ENCODE data around the gene ADGRD1. TPM values are rescaled to one million over a fixed set of nuclear protein-coding genes. Genes with fewer than 3 reads are reported as not detected.
A peak's percentile ranks its signal among the peaks of the same experiment; 100 is the strongest.

ADGRD1 gene
- total and polyA plus RNA-seq, 8 donors = 1.4 to 7.3 (median 5.2) TPM

DNA sequence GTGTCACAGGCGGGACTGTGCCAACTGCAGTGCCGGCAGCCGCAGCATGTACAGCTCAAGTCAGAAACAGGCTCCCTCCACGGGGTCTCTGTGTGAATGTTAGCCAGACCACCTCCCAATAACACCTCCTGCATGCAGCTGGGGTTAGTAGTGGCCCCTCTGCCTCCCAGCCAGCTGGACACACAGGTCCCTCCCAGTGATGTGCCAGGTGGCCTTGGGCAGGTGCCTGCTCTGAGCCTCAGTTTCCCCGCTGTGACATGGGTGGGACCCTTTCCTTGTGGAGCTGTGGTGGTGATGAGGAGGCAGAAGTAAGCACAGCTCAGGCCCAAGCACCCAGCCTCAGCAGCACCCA is 139.9 kb downstream of the ADGRD1 start:
- WGBS, 2 donors = 73 to 78% methylated on average over 5 of the region's 5 CpGs
- Histone ChIP-seq H3K4me3 (no peak overlapping the region), H3K27ac (no peak overlapping the region), H3K36me3 (no peaks in the 10 kb centered on the region), H3K9me3 (no peaks in the 10 kb centered on the region), H3K4me1 (no peaks in the 10 kb centered on the region), H3K27me3 (no peaks in the 10 kb centered on the region)
- DNase-seq (peak in 1 of 6 donors; percentile 10), FAIRE-seq (no peak), ATAC-seq (no peak)
- TF ChIP-seq, protein P1, sequence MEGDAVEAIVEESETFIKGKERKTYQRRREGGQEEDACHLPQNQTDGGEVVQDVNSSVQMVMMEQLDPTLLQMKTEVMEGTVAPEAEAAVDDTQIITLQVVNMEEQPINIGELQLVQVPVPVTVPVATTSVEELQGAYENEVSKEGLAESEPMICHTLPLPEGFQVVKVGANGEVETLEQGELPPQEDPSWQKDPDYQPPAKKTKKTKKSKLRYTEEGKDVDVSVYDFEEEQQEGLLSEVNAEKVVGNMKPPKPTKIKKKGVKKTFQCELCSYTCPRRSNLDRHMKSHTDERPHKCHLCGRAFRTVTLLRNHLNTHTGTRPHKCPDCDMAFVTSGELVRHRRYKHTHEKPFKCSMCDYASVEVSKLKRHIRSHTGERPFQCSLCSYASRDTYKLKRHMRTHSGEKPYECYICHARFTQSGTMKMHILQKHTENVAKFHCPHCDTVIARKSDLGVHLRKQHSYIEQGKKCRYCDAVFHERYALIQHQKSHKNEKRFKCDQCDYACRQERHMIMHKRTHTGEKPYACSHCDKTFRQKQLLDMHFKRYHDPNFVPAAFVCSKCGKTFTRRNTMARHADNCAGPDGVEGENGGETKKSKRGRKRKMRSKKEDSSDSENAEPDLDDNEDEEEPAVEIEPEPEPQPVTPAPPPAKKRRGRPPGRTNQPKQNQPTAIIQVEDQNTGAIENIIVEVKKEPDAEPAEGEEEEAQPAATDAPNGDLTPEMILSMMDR (IDR thresholded peaks at IDR 0.05) = no peak
- intact Hi-C loops (cut with DNase I) = no loop called here

DNA sequence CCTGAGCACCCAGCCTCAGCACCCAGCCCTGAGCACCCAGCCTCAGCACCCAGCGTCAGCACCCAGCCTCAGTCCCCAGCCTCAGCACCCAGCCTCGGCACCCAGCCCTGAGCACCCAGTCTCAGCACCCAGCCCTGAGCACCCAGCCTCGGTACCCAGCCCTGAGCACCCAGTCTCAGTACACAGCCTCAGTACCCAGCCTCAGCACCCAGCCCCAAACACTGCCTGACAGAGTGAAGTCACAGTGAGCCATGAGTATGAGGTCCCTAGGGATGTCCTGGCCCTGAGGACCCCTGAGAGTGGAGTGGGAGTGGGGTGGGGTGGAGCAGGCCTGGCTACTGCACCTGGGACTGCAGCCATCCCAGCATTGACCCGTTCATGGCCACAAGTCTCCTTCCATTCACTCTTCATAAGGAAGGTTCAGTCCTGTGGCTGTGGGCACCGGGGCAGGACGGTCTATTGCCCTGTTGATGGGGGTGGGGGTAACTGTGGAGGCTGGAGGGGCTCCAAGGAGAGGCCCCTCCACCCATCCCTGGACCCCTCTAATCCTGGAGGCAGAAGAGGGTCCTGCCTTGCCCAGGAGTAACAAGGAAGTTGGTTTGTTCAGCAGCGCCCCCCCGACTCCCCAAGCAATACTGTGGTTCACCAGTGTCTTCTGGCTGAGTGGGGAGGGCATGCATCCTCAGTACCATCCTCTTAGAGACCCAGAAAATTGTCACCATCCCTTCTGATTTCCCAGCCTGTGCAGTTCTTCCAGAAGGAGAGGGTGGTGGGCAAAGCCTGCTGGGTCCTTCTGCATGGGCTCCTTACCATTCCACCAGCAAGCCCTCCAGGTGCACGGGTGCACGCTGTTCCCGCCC is 140.5 kb downstream of the ADGRD1 start:
- H3K4me3 ChIP-seq = no peak overlapping the region
- intact Hi-C loops (cut with DNase I) = no loop called here
- TF ChIP-seq, protein P1 (IDR thresholded peaks at IDR 0.05) = no peak
- H3K9me3 ChIP-seq = no peaks in the 10 kb centered on the region
- H3K4me1 ChIP-seq = no peaks in the 10 kb centered on the region
- no peaks in the 10 kb centered on the region for H3K36me3 ChIP-seq
- no peak overlapping the region for H3K27ac ChIP-seq
- WGBS, 2 donors = 89 to 91% methylated on average over 11 of the region's 11 CpGs
- H3K27me3 ChIP-seq = no peaks in the 10 kb centered on the region
- no peak for ATAC-seq
- FAIRE-seq = no peak
- peak in 2 of 6 donors; percentile 10 to 21 for DNase-seq

DNA sequence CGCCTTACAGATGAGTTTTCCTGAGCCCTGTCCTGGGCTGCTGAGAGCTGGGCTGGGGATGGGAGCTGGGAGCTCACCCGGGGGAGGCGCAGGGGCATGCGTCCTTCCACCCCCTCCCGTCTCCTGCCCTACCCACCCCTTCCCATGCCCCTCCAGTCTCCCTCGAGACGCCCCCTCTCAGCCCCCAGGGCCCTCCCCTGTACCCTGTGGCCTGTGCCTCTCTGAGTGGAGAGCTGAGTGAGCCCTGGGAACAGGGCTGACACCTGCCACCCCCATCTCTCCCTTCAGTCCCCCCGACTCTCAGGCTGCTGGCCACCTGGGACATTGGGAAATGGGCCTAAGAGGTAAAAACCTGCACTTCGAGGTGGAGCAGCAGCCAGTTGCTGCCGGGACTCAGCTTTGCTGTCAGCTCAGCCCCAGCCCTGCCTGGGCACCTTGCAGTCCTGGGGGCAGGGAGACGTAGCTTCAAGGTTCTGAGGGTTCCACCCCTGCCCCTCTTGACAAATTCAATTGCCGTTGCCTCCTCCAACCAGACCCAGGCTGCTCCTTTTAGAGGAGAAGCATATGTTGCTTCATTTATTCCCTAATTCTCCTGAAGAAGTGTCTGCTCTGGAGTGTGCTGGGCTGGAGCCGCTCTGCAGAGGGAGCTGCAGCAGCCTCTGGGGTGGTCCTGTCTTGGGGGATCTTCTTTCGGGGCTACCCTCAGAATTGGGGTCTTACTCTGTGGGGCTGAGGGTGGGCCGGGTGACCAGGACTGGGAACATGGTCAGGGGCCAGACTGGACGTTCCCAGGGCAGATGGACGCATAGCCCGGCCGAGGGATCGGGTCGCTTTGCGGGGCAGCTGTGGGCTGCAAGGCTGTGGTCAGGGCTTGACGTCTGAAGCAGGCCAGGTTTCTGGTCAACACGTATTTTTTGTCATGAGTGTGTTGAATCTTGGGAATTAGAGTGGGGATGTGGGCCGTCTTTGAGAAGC is 141.4 kb downstream of the ADGRD1 start:
- ATAC-seq (no peak), DNase-seq (peak in 2 of 6 donors; percentile 12 to 34), FAIRE-seq (no peak)
- Histone ChIP-seq H3K36me3 (no peaks in the 10 kb centered on the region), H3K4me3 (no peak overlapping the region), H3K27ac (no peak overlapping the region), H3K9me3 (no peaks in the 10 kb centered on the region), H3K27me3 (no peaks in the 10 kb centered on the region), H3K4me1 (no peaks in the 10 kb centered on the region)
- intact Hi-C loops (cut with DNase I) = no loop called here
- WGBS, 2 donors = 79 to 89% methylated on average over 22 to 25 of the region's 25 CpGs
- TF ChIP-seq, protein P1 (IDR thresholded peaks at IDR 0.05) = no peak

DNA sequence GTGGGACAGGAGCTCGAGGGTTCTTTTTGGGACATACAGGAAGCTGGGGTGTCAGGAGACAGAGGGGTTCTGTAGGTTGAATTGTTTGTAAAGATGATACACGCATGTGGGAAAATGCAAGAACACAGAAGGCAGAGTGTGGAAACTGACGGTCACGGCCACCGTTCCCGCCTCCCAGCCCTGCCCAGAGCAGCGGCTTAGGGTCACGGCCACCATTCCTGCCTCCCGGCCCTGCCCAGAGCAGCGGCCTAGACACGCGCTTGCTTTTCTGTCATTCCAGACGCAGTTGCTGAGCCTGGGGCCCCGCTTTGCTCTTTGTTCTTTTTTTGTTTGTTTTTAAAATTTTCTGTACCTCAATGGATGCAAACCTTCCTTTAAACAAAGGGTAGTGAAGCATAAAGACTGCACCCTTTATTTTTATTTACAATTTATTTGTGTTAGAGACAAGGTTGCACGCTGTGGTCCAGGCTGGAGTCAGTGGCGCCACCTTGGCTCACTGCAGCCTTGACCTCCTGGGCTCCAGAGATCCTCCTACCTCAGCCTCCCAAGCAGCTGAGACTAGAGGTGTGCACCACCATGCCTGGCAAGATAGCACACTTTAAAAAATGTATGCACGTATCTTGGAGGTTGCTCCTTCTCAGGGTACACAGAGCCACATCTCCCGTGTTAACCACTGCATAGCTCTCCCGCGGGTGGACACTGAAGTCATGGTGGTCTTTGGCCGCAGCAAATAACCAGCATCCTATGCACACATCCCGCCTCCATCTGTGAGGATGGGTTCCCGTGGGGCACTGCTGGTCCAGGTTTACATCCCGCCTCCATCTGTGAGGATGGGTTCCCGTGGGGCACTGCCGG is 142.3 kb downstream of the ADGRD1 start:
- intact Hi-C loops (cut with DNase I) = no loop called here
- Histone ChIP-seq H3K9me3 (no peaks in the 10 kb centered on the region), H3K4me1 (no peaks in the 10 kb centered on the region), H3K4me3 (no peak overlapping the region), H3K36me3 (no peaks in the 10 kb centered on the region), H3K27ac (no peak overlapping the region), H3K27me3 (no peaks in the 10 kb centered on the region)
- ATAC-seq (no peak), FAIRE-seq (no peak), DNase-seq (peak in 2 of 6 donors; percentile 5 to 15)
- TF ChIP-seq, protein P1 (IDR thresholded peaks at IDR 0.05) = no peak
- 85 to 86% methylated on average over 26 of the region's 26 CpGs for WGBS, 2 donors

Measured in pancreas (tissue), 10 donors.